ENCODE measurements around the gene GLRA1. TPM values are rescaled to one million over a fixed set of nuclear protein-coding genes. Genes with fewer than 3 reads are reported as not detected.

Gene GLRA1
- total RNA-seq, 1 experiment from 2014 or later: not detected

DNA sequence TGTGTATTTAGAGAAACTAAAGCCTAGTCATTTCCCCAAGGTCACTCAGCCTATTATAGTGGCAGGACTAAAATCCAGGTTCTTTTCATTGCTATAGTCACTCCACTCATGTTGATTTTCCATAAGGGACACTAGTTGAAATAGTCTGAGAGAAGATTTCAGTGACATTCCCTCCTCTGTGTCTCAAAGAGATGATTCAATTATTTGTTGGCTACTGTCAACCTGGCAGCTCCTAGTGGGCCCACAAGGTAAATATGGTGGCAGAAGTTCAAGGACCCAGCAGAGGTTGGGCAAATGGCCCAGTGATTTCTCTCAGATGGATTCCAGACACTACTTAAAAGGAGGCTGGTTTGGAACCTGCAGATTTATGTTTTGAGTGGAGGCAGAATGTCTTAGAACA, 104.8 kb downstream of the GLRA1 start:
- no peak for ATAC-seq
- CTCF ChIA-PET: interaction anchor here (0.6 kb wide), 1 partner anchor 61 kb away, joined by 6 read pairs; no protein-coding TSS in a partner anchor
- in situ Hi-C loops (cut with HindIII; ENCODE audit: low pct_unique_long_range_greater_than_20kb, low sequenced_read_pairs): no loop called here

DNA sequence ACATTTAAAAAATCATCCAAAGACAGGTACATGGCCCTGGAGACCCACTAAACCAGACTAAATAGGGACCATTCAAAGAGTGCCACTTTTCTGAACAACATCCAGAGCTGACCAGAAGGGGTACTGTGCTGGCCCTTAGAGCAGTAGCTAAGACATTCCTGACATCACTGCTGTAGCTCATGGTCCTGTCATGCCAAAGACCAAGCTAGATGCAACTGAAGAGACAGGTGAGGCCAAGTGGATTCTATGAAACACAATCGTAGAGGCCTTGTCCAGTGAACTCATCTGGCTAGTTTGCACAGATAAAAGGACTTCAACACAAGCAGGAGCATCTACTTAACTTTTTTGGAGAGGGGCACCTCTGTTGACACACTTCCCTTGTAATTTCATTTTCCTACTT, 109.6 kb downstream of the GLRA1 start:
- BruUV-seq (replicated peaks): no TSS peak
- Histone ChIP-seq H3K27me3 (ENCODE audit: control insufficient read depth, insufficient read depth, low read length) (no peaks in the 10 kb centered on the region), H3K9me3 (ENCODE audit: control insufficient read depth, insufficient read depth, low read depth, low read length) (no peaks in the 10 kb centered on the region), H3K36me3 (ENCODE audit: control insufficient read depth, insufficient read depth, low read length) (peaks cover 36% of the 10 kb centered on the region), H3K4me3 (ENCODE audit: low read depth in 2 of 2, low read length in 2 of 2) (no peak overlapping the region), H3K4me1 (ENCODE audit: control insufficient read depth, insufficient read depth, low read length) (no peaks in the 10 kb centered on the region), H3K27ac (ENCODE audit: low read length) (no peak overlapping the region)
- in situ Hi-C loops (cut with HindIII; ENCODE audit: low pct_unique_long_range_greater_than_20kb, low sequenced_read_pairs) (no loop called here), intact Hi-C loops (cut with micrococcal nuclease; ENCODE audit: unreplicated experiment) (no loop called here)
- ATAC-seq: no peak
- CTCF ChIA-PET: no interaction called here
- POLR2A ChIA-PET: no interaction called here
- DNase-seq (ENCODE audit: low read depth, low spot score): no peak
- TF ChIP-seq, protein P1, sequence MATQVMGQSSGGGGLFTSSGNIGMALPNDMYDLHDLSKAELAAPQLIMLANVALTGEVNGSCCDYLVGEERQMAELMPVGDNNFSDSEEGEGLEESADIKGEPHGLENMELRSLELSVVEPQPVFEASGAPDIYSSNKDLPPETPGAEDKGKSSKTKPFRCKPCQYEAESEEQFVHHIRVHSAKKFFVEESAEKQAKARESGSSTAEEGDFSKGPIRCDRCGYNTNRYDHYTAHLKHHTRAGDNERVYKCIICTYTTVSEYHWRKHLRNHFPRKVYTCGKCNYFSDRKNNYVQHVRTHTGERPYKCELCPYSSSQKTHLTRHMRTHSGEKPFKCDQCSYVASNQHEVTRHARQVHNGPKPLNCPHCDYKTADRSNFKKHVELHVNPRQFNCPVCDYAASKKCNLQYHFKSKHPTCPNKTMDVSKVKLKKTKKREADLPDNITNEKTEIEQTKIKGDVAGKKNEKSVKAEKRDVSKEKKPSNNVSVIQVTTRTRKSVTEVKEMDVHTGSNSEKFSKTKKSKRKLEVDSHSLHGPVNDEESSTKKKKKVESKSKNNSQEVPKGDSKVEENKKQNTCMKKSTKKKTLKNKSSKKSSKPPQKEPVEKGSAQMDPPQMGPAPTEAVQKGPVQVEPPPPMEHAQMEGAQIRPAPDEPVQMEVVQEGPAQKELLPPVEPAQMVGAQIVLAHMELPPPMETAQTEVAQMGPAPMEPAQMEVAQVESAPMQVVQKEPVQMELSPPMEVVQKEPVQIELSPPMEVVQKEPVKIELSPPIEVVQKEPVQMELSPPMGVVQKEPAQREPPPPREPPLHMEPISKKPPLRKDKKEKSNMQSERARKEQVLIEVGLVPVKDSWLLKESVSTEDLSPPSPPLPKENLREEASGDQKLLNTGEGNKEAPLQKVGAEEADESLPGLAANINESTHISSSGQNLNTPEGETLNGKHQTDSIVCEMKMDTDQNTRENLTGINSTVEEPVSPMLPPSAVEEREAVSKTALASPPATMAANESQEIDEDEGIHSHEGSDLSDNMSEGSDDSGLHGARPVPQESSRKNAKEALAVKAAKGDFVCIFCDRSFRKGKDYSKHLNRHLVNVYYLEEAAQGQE (IDR thresholded peaks at IDR 0.05; ENCODE audit: insufficient read depth in 1 of 2, low read depth in 2 of 2, low read length in 1 of 2): no peak
- TF ChIP-seq, protein P2, sequence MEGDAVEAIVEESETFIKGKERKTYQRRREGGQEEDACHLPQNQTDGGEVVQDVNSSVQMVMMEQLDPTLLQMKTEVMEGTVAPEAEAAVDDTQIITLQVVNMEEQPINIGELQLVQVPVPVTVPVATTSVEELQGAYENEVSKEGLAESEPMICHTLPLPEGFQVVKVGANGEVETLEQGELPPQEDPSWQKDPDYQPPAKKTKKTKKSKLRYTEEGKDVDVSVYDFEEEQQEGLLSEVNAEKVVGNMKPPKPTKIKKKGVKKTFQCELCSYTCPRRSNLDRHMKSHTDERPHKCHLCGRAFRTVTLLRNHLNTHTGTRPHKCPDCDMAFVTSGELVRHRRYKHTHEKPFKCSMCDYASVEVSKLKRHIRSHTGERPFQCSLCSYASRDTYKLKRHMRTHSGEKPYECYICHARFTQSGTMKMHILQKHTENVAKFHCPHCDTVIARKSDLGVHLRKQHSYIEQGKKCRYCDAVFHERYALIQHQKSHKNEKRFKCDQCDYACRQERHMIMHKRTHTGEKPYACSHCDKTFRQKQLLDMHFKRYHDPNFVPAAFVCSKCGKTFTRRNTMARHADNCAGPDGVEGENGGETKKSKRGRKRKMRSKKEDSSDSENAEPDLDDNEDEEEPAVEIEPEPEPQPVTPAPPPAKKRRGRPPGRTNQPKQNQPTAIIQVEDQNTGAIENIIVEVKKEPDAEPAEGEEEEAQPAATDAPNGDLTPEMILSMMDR (IDR thresholded peaks at IDR 0.05): no peak
- TF ChIP-seq SIN3A (IDR thresholded peaks at IDR 0.05; ENCODE audit: borderline replicate concordance, insufficient read depth, low read depth, low read length): no peak
- TF ChIP-seq POLR2AphosphoS5 (IDR thresholded peaks at IDR 0.05; ENCODE audit: low read depth, low read length): no peak
- no peak for TF ChIP-seq TCF7L2 (IDR thresholded peaks at IDR 0.05; ENCODE audit: low read depth, low read length)

More for the DNA sequence above, 104.8 kb downstream of the GLRA1 start:
- BruUV-seq (replicated peaks): no TSS peak
- Histone ChIP-seq H3K27me3 (ENCODE audit: control insufficient read depth, insufficient read depth, low read length) (no peaks in the 10 kb centered on the region), H3K27ac (ENCODE audit: low read length) (no peak overlapping the region), H3K4me1 (ENCODE audit: control insufficient read depth, insufficient read depth, low read length) (no peaks in the 10 kb centered on the region), H3K36me3 (ENCODE audit: control insufficient read depth, insufficient read depth, low read length) (peaks cover 21% of the 10 kb centered on the region), H3K4me3 (ENCODE audit: low read depth in 2 of 2, low read length in 2 of 2) (no peak overlapping the region), H3K9me3 (ENCODE audit: control insufficient read depth, insufficient read depth, low read depth, low read length) (no peaks in the 10 kb centered on the region)
- TF ChIP-seq TCF7L2 (IDR thresholded peaks at IDR 0.05; ENCODE audit: low read depth, low read length) (no peak), SIN3A (IDR thresholded peaks at IDR 0.05; ENCODE audit: borderline replicate concordance, insufficient read depth, low read depth, low read length) (no peak), POLR2AphosphoS5 (IDR thresholded peaks at IDR 0.05; ENCODE audit: low read depth, low read length) (no peak)
- TF ChIP-seq, protein P2 (IDR thresholded peaks at IDR 0.05): no peak
- TF ChIP-seq, protein P1 (IDR thresholded peaks at IDR 0.05; ENCODE audit: insufficient read depth in 1 of 2, low read depth in 2 of 2, low read length in 1 of 2): no peak
- no peak for DNase-seq (ENCODE audit: low read depth, low spot score)
- intact Hi-C loops (cut with micrococcal nuclease; ENCODE audit: unreplicated experiment): loop anchor here (10.0 kb wide), 1 partner anchor 685 kb away; no protein-coding TSS in a partner anchor
- POLR2A ChIA-PET: no interaction called here
